Esophagus muscularis mucosa (tissue), 4 donors: ENCODE results near the gene ZNF618. TPM values are rescaled to one million over a fixed set of nuclear protein-coding genes. Genes with fewer than 3 reads are reported as not detected.

Source experiments
- DNase-seq: peaks from one replicate; pipeline ENCODE4 v3.0.0-alpha.2; 2017; ENCODE audit errors: extremely low spot score
- H3K27ac ChIP-seq, 4 donors: fragments of 200-600 bp; sonication (generic); replicated peaks in 1 of 4; 1 replicate in 3 of 4; 2 replicates in 1 of 4; pipeline ENCODE4 v1.5.1; 2016 to 2019; ENCODE audit warnings: mild to moderate bottlenecking in 1 of 4
- H3K27me3 ChIP-seq, 4 donors: fragments of 200-600 bp; sonication (generic); one replicate each; pipeline versions ENCODE4 v1.5.1 to v1.6.0; 2016 to 2019
- H3K36me3 ChIP-seq, 4 donors: fragments of 200-600 bp; sonication (generic); one replicate each; pipeline ENCODE4 v1.5.1; 2016 to 2019
- H3K4me1 ChIP-seq, 4 donors: fragments of 200-600 bp; sonication (generic); one replicate each; pipeline ENCODE4 v1.5.1; 2016 to 2019
- H3K4me3 ChIP-seq, 4 donors: fragments of 200-600 bp; sonication (generic); 1 replicate in 2 of 4; 2 replicates in 2 of 4; pipeline ENCODE4 v1.5.1; 2016 to 2019; ENCODE audit warnings: mild to moderate bottlenecking in 4 of 4, moderate library complexity in 1 of 4
- H3K9me3 ChIP-seq, 4 donors: fragments of 200-600 bp; sonication (generic); 1 replicate in 3 of 4; 2 replicates in 1 of 4; pipeline ENCODE4 v1.5.1; 2016 to 2019
- EP300 ChIP-seq: sonication (generic); formaldehyde crosslinking; IDR thresholded peaks from one replicate; pipeline ENCODE4 v1.6.1; 2017; ENCODE audit warnings: antibody characterized with exemption
- POLR2A ChIP-seq: fragments of 450-650 bp; IDR thresholded peaks from one replicate; pipeline ENCODE4 v1.6.1; 2017; ENCODE audit warnings: antibody characterized with exemption, moderate library complexity, mild to moderate bottlenecking, low read depth
- POLR2AphosphoS5 ChIP-seq, 2 donors: sonication (generic); formaldehyde crosslinking; IDR thresholded peaks; one replicate each; pipeline ENCODE4 v1.6.1; 2017; ENCODE audit warnings: antibody characterized with exemption in 2 of 2
- WGBS: methylation state at CpG from one replicate; pipeline ENCODE4 v1.1.5; 2018; 5-methylcytosine and 5-hydroxymethylcytosine counted together
- intact Hi-C: fragments of 100-400 bp; cut with DNase I; formaldehyde crosslinking; loops from one replicate; pipeline ENCODE4 v1.15.1; 2023
- total RNA-seq, 4 donors: library from RNA; depleted of rRNA; stranded (reverse); fragments of >200 nt; gene quantifications; one replicate each; pipeline versions ENCODE4 v1.1.0 to v1.2.1, GENCODE V29; 2016
- TF ChIP-seq, protein P1 (sequence below), 3 experiments: fragments of 200-600 bp in 2 of 3; fragments of 450-650 bp in 1 of 3; sonication (generic) in 2 of 3; IDR thresholded peaks; one replicate each; pipeline ENCODE4 v1.5.1; 2017 to 2019; ENCODE audit warnings: antibody characterized with exemption in 3 of 3, mild to moderate bottlenecking in 2 of 3, moderate library complexity in 1 of 3

ZNF618 gene
- total RNA-seq, 4 donors from 2014 or later = 1.2 to 4.5 (median 2.6) TPM

DNA sequence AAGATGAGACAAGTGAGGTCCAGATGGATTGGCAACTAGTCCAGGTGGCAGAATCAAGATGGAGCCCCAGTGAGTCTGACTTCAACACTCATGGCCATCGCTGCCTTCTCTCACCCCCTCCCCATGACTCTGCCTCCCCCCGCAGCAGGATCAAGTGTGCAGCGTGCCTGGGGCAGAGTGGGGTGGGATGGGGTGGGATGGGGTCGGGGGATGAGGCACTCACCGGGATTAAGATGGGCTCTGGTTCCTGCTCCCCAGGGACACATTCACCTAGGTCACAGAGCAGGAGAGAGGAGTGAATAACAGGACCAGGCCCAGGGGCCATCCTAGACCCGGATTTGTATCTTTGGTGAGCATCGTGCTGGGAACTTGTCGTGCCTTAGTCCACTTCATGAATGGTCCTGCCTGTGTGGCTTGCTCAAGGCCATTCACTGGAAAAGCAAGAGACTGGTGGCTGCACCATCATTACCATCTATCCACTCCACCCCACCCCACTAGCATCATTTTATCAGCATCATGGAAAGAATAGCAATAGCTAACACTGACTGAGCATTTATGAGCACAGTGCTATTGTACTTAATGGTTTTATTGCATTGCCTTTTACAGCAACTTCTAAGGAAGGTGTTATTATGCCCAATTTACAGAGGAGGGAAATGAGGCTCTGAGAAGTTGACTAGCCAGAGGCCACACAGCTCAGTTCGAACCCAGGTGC lies 193.5 kb downstream of the ZNF618 start:
- Histone ChIP-seq H3K9me3 (no peaks in the 10 kb centered on the region), H3K27me3 (peaks cover 0 to 7% (median 0%) of the 10 kb centered on the region in 4 donors), H3K27ac (no peak overlapping the region), H3K36me3 (no peaks in the 10 kb centered on the region), H3K4me3 (no peak overlapping the region), H3K4me1 (peaks cover 5 to 12% (median 9%) of the 10 kb centered on the region in 4 donors)
- TF ChIP-seq EP300 (no peak), POLR2A (no peak), POLR2AphosphoS5 (IDR thresholded peaks at IDR 0.05) (no peak)
- TF ChIP-seq, protein P1, sequence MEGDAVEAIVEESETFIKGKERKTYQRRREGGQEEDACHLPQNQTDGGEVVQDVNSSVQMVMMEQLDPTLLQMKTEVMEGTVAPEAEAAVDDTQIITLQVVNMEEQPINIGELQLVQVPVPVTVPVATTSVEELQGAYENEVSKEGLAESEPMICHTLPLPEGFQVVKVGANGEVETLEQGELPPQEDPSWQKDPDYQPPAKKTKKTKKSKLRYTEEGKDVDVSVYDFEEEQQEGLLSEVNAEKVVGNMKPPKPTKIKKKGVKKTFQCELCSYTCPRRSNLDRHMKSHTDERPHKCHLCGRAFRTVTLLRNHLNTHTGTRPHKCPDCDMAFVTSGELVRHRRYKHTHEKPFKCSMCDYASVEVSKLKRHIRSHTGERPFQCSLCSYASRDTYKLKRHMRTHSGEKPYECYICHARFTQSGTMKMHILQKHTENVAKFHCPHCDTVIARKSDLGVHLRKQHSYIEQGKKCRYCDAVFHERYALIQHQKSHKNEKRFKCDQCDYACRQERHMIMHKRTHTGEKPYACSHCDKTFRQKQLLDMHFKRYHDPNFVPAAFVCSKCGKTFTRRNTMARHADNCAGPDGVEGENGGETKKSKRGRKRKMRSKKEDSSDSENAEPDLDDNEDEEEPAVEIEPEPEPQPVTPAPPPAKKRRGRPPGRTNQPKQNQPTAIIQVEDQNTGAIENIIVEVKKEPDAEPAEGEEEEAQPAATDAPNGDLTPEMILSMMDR (IDR thresholded peaks at IDR 0.05) = no peak
- intact Hi-C loops = no loop called here
- WGBS = 93% methylated on average over 8 of the region's 9 CpGs
- DNase-seq = no peak

DNA sequence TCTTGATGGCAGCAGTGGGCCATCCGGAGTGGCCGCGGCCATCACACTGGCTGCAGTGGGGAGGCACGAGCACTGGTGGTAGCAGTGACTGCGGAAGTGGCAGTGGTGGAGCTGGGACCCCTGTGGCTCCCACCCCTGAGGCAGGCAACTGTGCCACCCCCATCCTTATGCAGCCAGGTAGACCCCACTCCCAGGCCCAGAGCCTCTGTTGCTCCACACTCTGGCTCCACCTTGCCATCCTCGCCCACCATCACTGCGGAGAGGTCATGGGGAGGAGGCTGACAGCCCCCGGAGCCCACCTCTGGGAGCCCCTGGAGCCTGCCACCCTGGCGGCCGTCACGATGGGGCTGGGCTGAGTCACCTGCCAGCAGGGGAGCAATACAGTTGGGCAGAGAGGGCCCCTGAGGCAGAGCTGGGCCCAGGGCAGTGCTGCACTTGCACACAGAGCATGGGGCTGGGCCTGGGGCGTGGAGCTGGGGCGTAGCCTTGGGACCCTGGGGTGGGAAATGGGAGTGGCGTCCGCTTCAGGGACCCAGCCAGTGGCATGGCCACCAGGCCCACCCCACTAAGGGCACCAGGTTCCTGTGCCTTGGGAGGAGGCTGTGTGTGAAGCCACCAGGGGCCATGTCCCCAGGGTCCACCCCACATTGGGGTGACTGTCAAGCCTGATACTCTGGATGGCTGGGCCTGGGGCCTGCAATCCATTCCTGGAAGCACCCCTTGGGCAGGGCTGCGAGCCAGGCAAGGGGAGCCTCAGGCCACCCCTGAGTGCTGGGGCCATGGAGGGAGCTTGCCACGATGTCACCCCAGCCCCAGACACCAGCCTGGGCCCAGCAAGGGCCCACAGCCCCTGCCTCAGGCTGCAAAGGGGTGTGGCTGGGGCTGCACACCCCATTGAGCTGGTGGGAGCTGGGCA lies 194.3 kb downstream of the ZNF618 start:
- intact Hi-C loops = no loop called here
- Histone ChIP-seq H3K9me3 (no peaks in the 10 kb centered on the region), H3K27ac (no peak overlapping the region), H3K36me3 (no peaks in the 10 kb centered on the region), H3K4me1 (peaks cover 5 to 12% (median 9%) of the 10 kb centered on the region in 4 donors), H3K4me3 (no peak overlapping the region), H3K27me3 (peaks cover 0 to 5% (median 0%) of the 10 kb centered on the region in 4 donors)
- no peak for DNase-seq
- 94% methylated on average over 8 of the region's 17 CpGs for WGBS
- TF ChIP-seq POLR2AphosphoS5 (IDR thresholded peaks at IDR 0.05) = no peak
- no peak for TF ChIP-seq EP300
- no peak for TF ChIP-seq POLR2A
- TF ChIP-seq, protein P1 (IDR thresholded peaks at IDR 0.05) = no peak

DNA sequence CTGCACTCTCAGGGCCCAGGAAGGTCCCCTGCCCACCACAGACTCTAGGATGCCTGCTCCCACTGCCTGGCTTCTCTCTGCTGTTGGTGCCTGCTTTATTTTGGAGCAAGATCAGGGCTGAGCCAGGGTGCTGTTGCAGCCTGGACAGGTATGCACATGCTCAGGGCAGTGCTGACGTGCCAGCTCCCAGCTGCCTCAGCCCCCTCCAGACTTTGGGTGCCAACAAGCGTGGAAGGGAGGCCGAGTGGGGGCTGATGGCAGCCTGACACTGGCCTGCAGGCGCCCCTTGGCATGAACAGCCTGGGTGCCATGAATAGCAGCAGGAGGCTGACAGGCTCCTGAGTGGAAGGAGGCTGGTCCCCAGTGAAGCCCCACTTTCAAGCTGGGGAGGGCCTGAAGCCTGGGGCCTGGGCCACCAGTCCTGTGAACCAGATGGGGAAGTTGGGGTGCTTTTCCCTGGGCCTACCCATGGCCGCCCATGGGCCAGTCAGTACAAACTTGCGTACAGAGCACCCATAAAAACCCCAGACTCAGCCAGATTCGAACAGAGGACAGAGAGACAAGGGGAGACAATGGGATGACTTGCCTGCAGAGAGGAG lies 195.2 kb downstream of the ZNF618 start:
- Histone ChIP-seq H3K4me3 (no peak overlapping the region), H3K9me3 (no peaks in the 10 kb centered on the region), H3K36me3 (no peaks in the 10 kb centered on the region), H3K27ac (no peak overlapping the region), H3K27me3 (peaks cover 0 to 4% (median 0%) of the 10 kb centered on the region in 4 donors), H3K4me1 (peaks cover 5 to 12% (median 9%) of the 10 kb centered on the region in 4 donors)
- TF ChIP-seq, protein P1 (IDR thresholded peaks at IDR 0.05) = no peak
- TF ChIP-seq EP300 (no peak), POLR2AphosphoS5 (IDR thresholded peaks at IDR 0.05) (no peak), POLR2A (no peak)
- 95% methylated on average over 3 of the region's 7 CpGs for WGBS
- intact Hi-C loops = no loop called here
- no peak for DNase-seq

DNA sequence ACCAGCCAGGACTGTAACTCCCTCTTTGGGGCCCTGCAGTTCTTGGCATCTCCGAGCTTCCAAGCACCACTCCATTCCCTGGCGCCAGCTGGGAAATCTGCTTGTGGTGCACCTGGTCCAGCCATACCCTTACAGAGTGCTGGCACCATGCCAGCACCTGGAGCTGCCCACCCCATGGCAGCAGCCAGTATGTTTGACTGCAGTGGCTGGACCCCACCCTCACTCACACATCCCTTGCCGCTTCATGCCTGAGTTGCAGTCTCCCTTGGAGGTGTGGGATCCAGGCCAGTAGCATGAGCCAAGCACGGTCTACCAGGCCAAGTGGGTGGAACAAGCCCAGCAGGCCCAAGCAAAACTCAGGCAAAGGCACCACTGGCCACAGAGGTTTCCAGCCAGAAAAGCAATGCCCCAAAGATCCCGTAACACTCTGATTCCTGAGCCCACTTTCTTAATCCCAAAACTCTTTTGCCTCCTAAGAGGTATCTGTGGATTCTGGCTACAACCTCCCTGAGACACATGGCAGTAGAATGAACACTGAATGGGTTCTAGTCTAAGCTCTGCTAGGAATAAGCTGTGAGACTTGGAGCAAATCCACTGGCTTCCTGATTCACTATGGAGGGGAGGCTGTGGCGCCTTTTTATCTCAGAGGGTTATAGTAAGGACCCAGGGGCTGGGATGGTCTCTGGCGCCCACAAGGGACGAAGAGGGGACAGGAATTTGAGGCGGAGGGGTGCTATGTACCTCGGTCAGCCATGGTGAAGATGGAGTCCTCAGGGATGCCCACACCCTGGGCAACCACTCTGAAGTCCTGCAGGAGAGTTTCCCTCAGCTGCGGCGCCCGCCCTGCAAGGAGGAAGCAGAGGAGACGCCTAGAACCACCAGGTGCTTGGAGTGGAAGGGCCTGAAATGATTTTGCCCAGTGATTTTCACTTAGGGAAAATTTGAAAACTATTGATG lies 196.4 kb downstream of the ZNF618 start:
- TF ChIP-seq POLR2A = no peak
- TF ChIP-seq EP300 = no peak
- no peak for TF ChIP-seq POLR2AphosphoS5 (IDR thresholded peaks at IDR 0.05)
- TF ChIP-seq, protein P1 (IDR thresholded peaks at IDR 0.05) = no peak
- H3K9me3 ChIP-seq = no peaks in the 10 kb centered on the region
- no peaks in the 10 kb centered on the region for H3K36me3 ChIP-seq
- no peak overlapping the region for H3K4me3 ChIP-seq
- H3K27me3 ChIP-seq = peaks cover 0 to 15% (median 0%) of the 10 kb centered on the region in 4 donors
- no peak overlapping the region for H3K27ac ChIP-seq
- intact Hi-C loops = no loop called here
- H3K4me1 ChIP-seq = peaks cover 5 to 12% (median 9%) of the 10 kb centered on the region in 4 donors
- 89% methylated on average over 11 of the region's 14 CpGs for WGBS
- no peak for DNase-seq
